HG02763 (cell line): ENCODE measurements around the gene FKBP2.

ENCODE experiments used
- ATAC-seq: cut with Tn5 transposase; IDR thresholded peaks from one replicate; pipeline ENCODE4 v1.9.1; 2021; ENCODE audit warnings: mild to moderate bottlenecking, moderate library complexity; ENCODE audit not compliant: unreplicated experiment

The FKBP2 gene

DNA sequence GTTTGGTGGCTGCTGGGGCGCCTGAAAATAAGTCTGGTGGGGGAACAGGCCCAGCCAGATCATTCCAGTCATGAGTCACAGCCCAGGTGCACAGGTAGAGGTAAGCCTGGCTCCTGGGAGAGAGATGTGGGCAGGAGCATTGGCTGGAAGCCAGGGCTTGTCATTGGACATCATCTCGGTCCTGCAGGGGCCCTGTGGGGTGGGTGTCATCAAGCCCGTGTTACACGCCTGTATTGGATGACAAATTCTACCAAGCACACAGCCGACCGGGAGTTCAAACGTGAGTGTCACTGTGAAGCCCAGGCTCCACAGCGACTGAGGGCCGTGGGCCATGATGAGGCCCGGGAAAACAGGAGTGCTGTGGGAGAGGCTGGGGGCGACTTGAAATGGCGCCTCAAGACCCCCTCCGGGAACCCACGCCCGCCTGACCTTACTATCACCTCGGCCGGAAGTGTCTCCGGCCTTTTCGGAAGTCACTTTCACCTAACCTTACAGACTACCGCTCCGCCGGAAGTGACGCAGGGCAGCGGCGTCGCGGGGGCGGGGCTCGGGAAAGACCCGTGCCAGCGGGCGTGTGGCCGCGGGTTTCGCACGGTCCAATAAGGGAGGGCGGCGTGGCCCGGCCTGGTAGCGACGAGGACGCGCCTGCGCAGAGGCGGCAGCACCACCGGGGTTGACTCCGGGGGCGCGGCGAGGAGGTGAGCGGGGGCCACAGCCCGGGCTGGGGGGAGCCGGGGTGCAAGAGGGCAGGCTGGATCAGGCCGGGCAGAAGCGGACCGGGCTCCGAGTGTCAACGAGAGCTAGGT, at the start of gene FKBP2:
Gene FKBP2 (plus strand): TSS at position 661 of the 806 bp plus-strand sequence. CDS start 1,293 bp downstream, outside the sequence.
- ATAC-seq = peak; percentile 54

DNA sequence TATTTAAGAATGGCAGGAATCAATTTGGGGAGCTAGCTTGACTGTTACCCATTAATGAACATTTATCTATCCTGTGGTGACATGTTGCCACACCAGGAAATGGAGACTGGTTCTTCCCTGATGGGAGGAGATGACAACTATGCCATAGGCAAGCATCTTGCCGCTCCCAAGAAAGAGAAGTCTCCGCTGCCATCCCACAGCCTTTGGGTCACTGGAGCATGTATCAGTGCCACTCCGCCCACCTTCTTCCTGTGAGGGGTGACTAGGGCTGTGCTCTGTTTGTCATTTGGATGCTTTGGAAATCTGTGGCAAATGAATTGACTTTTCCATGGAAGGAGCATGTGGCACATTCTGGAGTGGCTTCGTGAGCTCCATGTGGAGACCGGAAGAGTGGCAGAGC, 48.5 kb upstream of the FKBP2 start:
- no peak for ATAC-seq

DNA sequence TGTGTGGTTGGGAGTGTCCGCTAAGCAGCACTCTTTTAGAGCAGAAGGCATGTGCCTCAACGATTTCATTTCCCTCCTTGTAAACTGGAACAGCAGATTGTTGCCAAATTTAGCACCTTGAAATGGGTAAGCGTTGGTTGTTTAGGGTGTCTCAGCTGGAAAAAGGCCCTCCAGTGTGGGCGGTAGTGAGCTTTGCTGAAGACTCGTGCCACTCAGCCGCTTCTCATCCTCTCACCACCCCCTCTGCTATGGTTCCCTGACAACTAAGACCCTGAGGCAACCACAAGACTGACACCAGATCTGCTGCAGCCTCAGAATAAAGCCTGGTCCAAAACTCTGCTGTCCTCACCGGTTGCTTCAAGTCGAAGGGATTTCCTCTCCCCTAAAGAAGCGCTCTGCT, 44.3 kb upstream of the FKBP2 start:
- ATAC-seq = no peak

DNA sequence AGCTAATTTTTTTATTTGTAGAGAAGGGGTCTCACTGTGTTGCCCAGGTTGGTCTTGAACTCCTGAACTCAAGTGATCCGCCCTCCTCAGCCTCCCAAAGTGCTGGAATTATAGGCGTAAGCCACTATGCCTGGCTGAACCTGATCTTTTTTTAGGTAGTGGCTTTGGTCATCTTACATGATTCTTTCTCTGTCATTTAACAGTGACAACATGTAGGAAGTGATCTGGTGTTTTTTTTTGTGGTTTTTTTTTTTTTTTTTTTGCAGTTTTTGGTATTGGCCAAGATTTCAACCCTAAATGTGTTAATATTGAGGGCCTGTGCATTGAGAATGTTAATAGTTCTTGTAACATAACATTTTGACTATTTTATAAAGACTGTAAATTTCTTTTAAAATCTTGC, 42.4 kb upstream of the FKBP2 start:
- ATAC-seq = no peak

DNA sequence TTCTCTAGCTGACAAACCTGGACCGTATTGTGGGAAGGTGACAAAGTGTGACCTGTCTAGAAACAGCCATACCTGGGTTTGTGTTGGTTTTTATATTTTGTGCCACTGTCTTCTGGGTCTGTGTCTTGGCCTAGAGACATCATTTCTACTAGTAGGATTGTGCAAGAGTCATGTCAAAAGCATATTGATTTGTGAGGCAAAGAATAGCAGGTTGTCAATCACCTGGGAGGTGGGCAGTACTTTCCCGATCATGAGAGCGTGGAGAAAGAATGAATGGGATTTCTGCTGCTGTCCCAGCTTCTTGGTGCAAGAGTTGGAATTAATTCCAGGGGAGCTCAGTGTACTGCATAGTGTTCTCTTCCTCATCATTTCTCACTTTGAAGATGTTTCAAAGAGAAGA, 39.4 kb upstream of the FKBP2 start:
- ATAC-seq = no peak

DNA sequence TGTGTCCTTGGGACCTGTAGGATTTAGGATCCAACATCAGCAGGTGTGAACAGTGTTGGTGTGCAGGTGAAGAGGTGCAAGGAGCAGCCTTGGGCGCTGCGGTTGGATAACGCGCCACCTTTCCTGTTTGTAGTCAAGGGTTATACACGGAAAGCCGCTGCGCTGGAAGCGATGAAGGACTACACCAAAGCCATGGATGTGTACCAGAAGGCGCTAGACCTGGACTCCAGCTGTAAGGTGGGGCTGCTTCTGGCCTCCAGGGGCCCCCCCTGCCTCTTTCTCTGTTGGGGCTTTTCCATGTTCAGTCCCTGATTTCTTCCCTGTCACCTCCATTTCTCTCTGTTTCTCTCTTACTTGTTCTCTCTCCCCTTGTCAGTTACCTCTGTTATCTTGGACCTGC, 37.9 kb upstream of the FKBP2 start:
- no peak for ATAC-seq

DNA sequence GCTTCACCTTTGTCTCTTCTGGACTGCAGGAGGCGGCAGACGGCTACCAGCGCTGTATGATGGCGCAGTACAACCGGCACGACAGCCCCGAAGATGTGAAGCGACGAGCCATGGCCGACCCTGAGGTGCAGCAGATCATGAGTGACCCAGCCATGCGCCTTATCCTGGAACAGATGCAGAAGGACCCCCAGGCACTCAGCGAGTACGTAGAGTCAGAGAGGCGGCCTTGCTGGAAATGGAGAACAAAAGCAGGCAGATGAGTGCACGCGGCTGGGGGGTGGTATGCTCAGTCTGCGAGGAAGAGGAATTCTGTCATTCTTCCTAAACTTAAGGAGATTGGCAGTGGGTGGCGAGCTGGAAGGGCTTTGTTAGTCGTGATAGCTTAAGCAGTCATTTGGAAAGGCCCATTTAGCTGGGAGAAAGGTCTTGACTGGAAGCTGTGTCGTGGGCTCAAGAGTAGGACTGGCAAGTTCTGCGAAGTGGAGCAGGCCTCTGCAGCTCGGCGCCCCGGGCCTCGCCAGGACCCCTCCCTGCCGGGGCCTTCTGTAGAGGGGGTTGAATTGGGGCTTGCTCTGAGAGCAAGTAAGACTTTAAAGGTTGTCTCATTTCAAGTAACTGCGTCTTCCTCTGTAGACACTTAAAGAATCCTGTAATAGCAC, 37.3 kb upstream of the FKBP2 start:
- ATAC-seq = no peak

DNA sequence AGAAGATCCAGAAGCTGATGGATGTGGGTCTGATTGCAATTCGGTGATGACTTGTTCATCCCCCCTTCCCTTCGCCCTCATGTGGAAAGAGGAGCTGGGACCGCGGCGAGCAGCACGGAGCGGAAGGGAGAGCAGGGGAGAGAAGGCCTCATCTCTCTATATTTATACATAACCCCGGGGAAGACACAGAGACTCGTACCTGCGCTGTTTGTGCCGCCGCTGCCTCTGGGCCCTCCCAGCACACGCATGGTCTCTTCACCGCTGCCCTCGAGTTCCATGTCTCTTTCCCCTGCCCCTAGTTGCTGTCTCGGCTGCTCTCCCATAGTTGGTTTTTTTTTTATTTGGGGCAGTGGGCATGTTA, 36.8 kb upstream of the FKBP2 start:
- no peak for ATAC-seq

- ATAC-seq = no peak
Observed at GRCh38 chr11:64204464-64204989, 36.4 kb upstream of the FKBP2 start.

DNA sequence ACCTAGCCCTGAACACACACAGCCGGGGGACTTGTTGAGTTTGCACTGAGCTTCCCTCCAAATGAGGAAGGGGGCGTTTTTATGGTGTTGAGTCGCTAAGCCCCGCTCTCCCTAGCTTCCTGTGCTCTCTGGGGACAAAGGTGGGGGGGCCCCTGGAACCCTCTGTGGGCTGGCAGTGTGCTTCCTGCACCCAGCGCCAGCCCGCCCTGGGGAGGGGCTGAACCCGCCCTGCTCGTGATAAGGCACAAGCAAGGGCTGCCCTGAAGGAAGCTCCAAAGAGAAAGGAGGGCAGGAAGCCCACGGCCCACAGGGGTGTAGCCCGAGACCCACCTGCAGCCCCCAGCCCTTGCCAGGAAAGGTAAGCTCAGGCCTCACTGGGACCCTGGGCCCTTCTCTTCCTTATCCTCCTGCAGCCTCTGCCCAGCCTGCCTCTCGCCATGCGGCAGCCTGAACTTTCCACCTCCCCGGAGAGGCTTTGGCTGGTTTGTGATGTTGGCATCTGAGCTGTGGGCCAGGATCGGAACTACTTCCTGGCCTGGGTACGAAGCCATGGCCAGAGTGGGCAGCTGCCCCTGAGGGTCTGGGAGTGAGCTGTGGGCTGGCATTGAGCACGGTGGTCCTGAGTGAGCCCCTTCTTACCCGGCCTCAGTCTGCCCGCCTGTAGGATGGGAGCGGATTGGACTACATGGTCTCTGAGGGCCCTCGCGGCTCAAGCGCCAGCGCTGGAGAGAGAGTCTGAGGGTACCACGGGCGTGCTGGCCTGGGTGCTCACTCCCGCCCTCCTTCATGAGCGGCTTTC, 34.2 kb upstream of the FKBP2 start, which contains the start of gene FERMT3:
Gene FERMT3 (plus strand): TSS at position 265 of the 799 bp plus-strand sequence. CDS start 644 bp downstream, outside the sequence.
- no peak for ATAC-seq

DNA sequence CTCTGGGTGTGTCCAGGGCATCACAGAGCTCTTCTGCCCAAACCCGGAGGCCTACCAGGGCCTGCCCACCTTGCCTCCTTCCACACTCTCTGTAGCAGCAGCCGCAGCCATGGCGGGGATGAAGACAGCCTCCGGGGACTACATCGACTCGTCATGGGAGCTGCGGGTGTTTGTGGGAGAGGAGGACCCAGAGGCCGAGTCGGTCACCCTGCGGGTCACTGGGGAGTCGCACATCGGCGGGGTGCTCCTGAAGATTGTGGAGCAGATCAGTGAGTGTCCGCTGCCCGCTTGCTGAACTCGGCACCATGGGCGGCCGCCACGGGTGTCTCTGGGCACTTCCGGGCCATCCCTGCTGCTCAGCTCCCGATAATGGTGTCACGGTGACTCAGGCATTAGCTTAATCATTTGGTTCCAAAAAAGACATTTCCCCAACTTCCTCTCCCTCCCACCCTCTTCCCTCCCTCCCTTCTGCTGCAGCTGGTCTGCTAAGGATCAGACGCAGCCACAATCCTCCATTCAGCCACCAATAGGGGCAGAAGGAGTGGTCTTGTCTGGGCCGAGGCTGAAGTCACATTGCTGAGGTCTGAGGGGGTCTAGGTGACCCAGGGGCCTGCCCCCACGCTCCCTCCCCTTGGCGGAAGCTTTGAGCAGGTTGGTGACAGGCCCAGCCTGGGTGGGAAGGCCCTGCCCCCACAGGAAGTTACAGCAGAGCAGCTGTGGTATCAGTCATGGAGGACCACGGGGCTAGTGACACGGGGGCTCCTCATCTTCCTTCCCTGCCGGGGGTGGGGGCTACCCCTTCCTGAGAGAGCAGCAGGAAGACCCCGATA, 33.4 kb upstream of the FKBP2 start:
- ATAC-seq = peak; percentile 49

- no peak for ATAC-seq
Observed at GRCh38 chr11:64208086-64208795, 32.7 kb upstream of the FKBP2 start.

GRCh38 chr11:64208796-64209562, 31.9 kb upstream of the FKBP2 start:
- ATAC-seq = no peak

- ATAC-seq = no peak
Observed at GRCh38 chr11:64209563-64209843, 31.4 kb upstream of the FKBP2 start.

GRCh38 chr11:64210301-64211020, 30.4 kb upstream of the FKBP2 start:
- ATAC-seq = no peak

GRCh38 chr11:64211181-64211872, 29.6 kb upstream of the FKBP2 start:
- no peak for ATAC-seq

- ATAC-seq = no peak
Observed at GRCh38 chr11:64216879-64217278, 24.0 kb upstream of the FKBP2 start.
